Measurements from ENCODE around the gene ZNF205. TPM values are rescaled to one million over a fixed set of nuclear protein-coding genes. Genes with fewer than 3 reads are reported as not detected.

Gene ZNF205
- total and polyA plus RNA-seq, 10 of the 15 experiments (the other 5 are each of a cell fraction or from before 2014, with no cell fraction given), result 0.26 to 1.5 (median 0.78) TPM; not detected in 2

GRCh38 chr16:3134338-3135125 is 22.1 kb downstream of the ZNF205 start, which contains the start of gene ZNF213 (continued):
- no peak for TF ChIP-seq EED (IDR thresholded peaks at IDR 0.05; ENCODE audit: low read depth)
- TF ChIP-seq IRF5 (IDR thresholded peaks at IDR 0.05; ENCODE audit: borderline replicate concordance), result no peak
- no peak for TF ChIP-seq KLF5 (IDR thresholded peaks at IDR 0.05; ENCODE audit: partially characterized antibody)
- TF ChIP-seq CBX5 (IDR thresholded peaks at IDR 0.05; ENCODE audit: low read depth), result no peak
- TF ChIP-seq SPI1 (IDR thresholded peaks at IDR 0.05; ENCODE audit: borderline replicate concordance, insufficient read depth, low read depth, low read length), result peak; percentile 8; the same call in 1 of the 2 replicates
- no peak for TF ChIP-seq E2F4 (IDR thresholded peaks at IDR 0.05; ENCODE audit: low read depth, low read length)
- 0 out of 2 replicates have a peak, but pooled peaks have one; percentile 28 for TF ChIP-seq IKZF1 (conservative IDR thresholded peaks at IDR 0.05)
- TF ChIP-seq RFX5 (IDR thresholded peaks at IDR 0.05; ENCODE audit: low read depth, low read length), result peak; percentile 79
- no peak for TF ChIP-seq CBX3 (IDR thresholded peaks at IDR 0.05; ENCODE audit: borderline replicate concordance, low read depth)
- no peak for TF ChIP-seq SKIL (IDR thresholded peaks at IDR 0.05; ENCODE audit: low read depth, poor library complexity, severe bottlenecking)
- TF ChIP-seq HDAC2 (IDR thresholded peaks at IDR 0.05), result no peak
- TF ChIP-seq PAX8 (IDR thresholded peaks at IDR 0.05), result no peak
- no peak for TF ChIP-seq ZNF24 (IDR thresholded peaks at IDR 0.05)
- no peak for TF ChIP-seq TCF7 (IDR thresholded peaks at IDR 0.05; ENCODE audit: borderline replicate concordance)
- no peak for TF ChIP-seq IKZF2 (IDR thresholded peaks at IDR 0.05)
- no peak for TF ChIP-seq E4F1 (IDR thresholded peaks at IDR 0.05; ENCODE audit: borderline replicate concordance, partially characterized antibody)
- TF ChIP-seq EZH2 (IDR thresholded peaks at IDR 0.05; ENCODE audit: borderline replicate concordance, control insufficient read depth, low read depth, low read length), result no peak
- no peak for TF ChIP-seq TCF3 (IDR thresholded peaks at IDR 0.05; ENCODE audit: borderline replicate concordance, insufficient read depth, low read depth, low read length)
- no peak for TF ChIP-seq EP300 (IDR thresholded peaks at IDR 0.05; ENCODE audit: borderline replicate concordance in 1 of 2, control insufficient read depth in 1 of 2, low read depth in 2 of 2, low read length in 2 of 2)
- TF ChIP-seq KDM1A (IDR thresholded peaks at IDR 0.05; ENCODE audit: borderline replicate concordance), result no peak
- TF ChIP-seq HSF1 (IDR thresholded peaks at IDR 0.05; ENCODE audit: low read depth, low read length), result no peak

Measured in GM12878 (cell line).